ENCODE measurements around the gene KRTAP4-8. TPM values are rescaled to one million over a fixed set of nuclear protein-coding genes. Genes with fewer than 3 reads are reported as not detected.

The KRTAP4-8 gene
- total and polyA plus RNA-seq, 2 of the 13 experiments (the other 11 are each of a cell fraction or from before 2014, with no cell fraction given), result not detected

- TF ChIP-seq, protein P1, sequence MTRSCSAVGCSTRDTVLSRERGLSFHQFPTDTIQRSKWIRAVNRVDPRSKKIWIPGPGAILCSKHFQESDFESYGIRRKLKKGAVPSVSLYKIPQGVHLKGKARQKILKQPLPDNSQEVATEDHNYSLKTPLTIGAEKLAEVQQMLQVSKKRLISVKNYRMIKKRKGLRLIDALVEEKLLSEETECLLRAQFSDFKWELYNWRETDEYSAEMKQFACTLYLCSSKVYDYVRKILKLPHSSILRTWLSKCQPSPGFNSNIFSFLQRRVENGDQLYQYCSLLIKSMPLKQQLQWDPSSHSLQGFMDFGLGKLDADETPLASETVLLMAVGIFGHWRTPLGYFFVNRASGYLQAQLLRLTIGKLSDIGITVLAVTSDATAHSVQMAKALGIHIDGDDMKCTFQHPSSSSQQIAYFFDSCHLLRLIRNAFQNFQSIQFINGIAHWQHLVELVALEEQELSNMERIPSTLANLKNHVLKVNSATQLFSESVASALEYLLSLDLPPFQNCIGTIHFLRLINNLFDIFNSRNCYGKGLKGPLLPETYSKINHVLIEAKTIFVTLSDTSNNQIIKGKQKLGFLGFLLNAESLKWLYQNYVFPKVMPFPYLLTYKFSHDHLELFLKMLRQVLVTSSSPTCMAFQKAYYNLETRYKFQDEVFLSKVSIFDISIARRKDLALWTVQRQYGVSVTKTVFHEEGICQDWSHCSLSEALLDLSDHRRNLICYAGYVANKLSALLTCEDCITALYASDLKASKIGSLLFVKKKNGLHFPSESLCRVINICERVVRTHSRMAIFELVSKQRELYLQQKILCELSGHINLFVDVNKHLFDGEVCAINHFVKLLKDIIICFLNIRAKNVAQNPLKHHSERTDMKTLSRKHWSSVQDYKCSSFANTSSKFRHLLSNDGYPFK (CRISPR knock-in tag; IDR thresholded peaks at IDR 0.05; ENCODE audit: borderline replicate concordance), result no peak
- no peak for TF ChIP-seq ZFP90 (CRISPR knock-in tag; IDR thresholded peaks at IDR 0.05; ENCODE audit: borderline replicate concordance)
- no peak for TF ChIP-seq PBX3 (CRISPR knock-in tag; IDR thresholded peaks at IDR 0.05; ENCODE audit: borderline replicate concordance)
- TF ChIP-seq ZEB1 (IDR thresholded peaks at IDR 0.05; ENCODE audit: insufficient replicate concordance, low read depth), result no peak
- no peak for TF ChIP-seq BRD4 (CRISPR knock-in tag; IDR thresholded peaks at IDR 0.05)
- TF ChIP-seq REPIN1 (CRISPR knock-in tag; IDR thresholded peaks at IDR 0.05; ENCODE audit: borderline replicate concordance, low read depth), result no peak
- TF ChIP-seq THRA (CRISPR knock-in tag; IDR thresholded peaks at IDR 0.05; ENCODE audit: borderline replicate concordance), result no peak
These were observed 34.5 kb downstream of the KRTAP4-8 start (continued) for GRCh38 chr17:41063449-41063848.

- WGBS (ENCODE audit: low lambda C conversion rate), result 92% methylated on average over 1 of the region's 1 CpG
- Histone ChIP-seq H3K4me1 (ENCODE audit: insufficient read depth, low read length) (peaks cover 55% of the 10 kb centered on the region), H3K4me2 (ENCODE audit: low read depth, low read length) (no peak overlapping the region), H3K27ac (ENCODE audit: extremely low read length, insufficient read depth, low read length) (no peak overlapping the region), H3K36me3 (replicated peaks in 1 of 2; ENCODE audit: control insufficient read depth in 1 of 2, insufficient read depth in 2 of 2, low read length in 2 of 2) (no peaks in the 10 kb centered on the region), H3K9me3 (ENCODE audit: low read length) (no peaks in the 10 kb centered on the region), H3K79me2 (ENCODE audit: insufficient read depth, low read length) (no peaks in the 10 kb centered on the region), H3K9ac (ENCODE audit: insufficient read depth, low read depth, low read length) (no peak overlapping the region), H4K20me1 (ENCODE audit: insufficient read depth, low read length) (no peaks in the 10 kb centered on the region), H3K27me3 (ENCODE audit: control insufficient read depth in 1 of 2, insufficient read depth in 2 of 2, low read length in 2 of 2) (no peaks in the 10 kb centered on the region), H2AFZ (ENCODE audit: low read length) (no peak overlapping the region), H3K4me3 (replicated peaks in 1 of 3; ENCODE audit: insufficient read depth in 1 of 3, low read depth in 2 of 3, low read length in 3 of 3) (no peak overlapping the region)
- ChIA-PET POLR2A (no interaction called here), CTCF (ENCODE audit: low intra/inter-chr PET ratio, low total read pairs) (no interaction called here)
- no peak for FAIRE-seq
- in situ Hi-C loops (cut with HindIII; ENCODE audit: extremely low pct_ligation_motif_present, low pct_unique_long_range_greater_than_20kb) (no loop called here), intact Hi-C loops (cut with micrococcal nuclease; ENCODE audit: unreplicated experiment) (no loop called here)
- peak; percentile 26; the same call in 1 of the 2 replicates for TF ChIP-seq SAP130 (CRISPR knock-in tag; IDR thresholded peaks at IDR 0.05; ENCODE audit: low read depth)
- no peak for TF ChIP-seq SRF (IDR thresholded peaks at IDR 0.05; ENCODE audit: low read depth, low read length)
- BruUV-seq (replicated peaks), result no TSS peak
- DNase-seq (ENCODE audit: low spot score), result peak; percentile 62
- no peak for ATAC-seq
These were observed 36.0 kb downstream of the KRTAP4-8 start for GRCh38 chr17:41061964-41062363.

Data from HepG2 (cell line).